B cell (primary cell): ENCODE data around the gene CCDC187. TPM values are rescaled to one million over a fixed set of nuclear protein-coding genes. Genes with fewer than 3 reads are reported as not detected.
A peak's percentile ranks its signal among the peaks of the same experiment; 100 is the strongest.
"Not testable (repeated sequence)": the region's sequence is repeated elsewhere in the genome, so short reads cannot be mapped to it uniquely, and the experiment has no call there.

Experiments used
- ATAC-seq: fragments of 200-7000 bp; cut with Tn5 transposase; one replicate; pipeline ENCODE4 v1.10.0; 2021; ENCODE audit warnings: low read depth, mild to moderate bottlenecking, moderate number of reproducible peaks, moderate library complexity
- CTCF ChIA-PET: fragments of 350-600 bp; sonication (Branson Sonifier 250); formaldehyde crosslinking; loops from one replicate; lab custom pipeline; 2021; ENCODE audit warnings: antibody characterized with exemption, inconsistent platforms; lab: Charles Lee
- POLR2A ChIA-PET: fragments of 350-600 bp; sonication (Branson Sonifier 250); formaldehyde crosslinking; loops from one replicate; lab custom pipeline; 2021; ENCODE audit warnings: antibody characterized with exemption; lab: Charles Lee
- DNase-seq: peaks from one replicate; pipeline ENCODE4 v3.0.0; 2013
- H2AFZ ChIP-seq: 2 replicates; pipeline ENCODE4 v1.6.1; 2012; ENCODE audit warnings: mild to moderate bottlenecking, low read depth, low read length; ENCODE audit not compliant: insufficient read depth, poor library complexity, severe bottlenecking
- H3K27ac ChIP-seq, 2 donors: 1 replicate in 1 of 2; 2 replicates in 1 of 2; pipeline ENCODE4 v1.5.1; 2012 to 2013; ENCODE audit warnings: low read length in 2 of 2, mild to moderate bottlenecking in 2 of 2, moderate library complexity in 1 of 2
- H3K27me3 ChIP-seq, 4 experiments: fragments of 200-600 bp in 1 of 4; sonication (generic) in 1 of 4; replicated peaks in 1 of 4; 1 replicate in 2 of 4; 2 replicates in 2 of 4; pipeline versions ENCODE4 v1.6.1 to v1.7.0; 2013 to 2016; ENCODE audit warnings: low read length in 3 of 4, mild to moderate bottlenecking in 2 of 4, mixed read lengths in 1 of 4, moderate library complexity in 1 of 4; ENCODE audit not compliant: insufficient read depth in 4 of 4, control insufficient read depth in 3 of 4; ENCODE audit errors: control extremely low read depth in 1 of 4
- H3K36me3 ChIP-seq, 2 experiments: replicated peaks in 1 of 2; 1 replicate in 1 of 2; 2 replicates in 1 of 2; pipeline versions ENCODE4 v1.6.1 to v1.7.1; 2013; ENCODE audit warnings: low read length in 1 of 2; ENCODE audit not compliant: insufficient read depth in 2 of 2, control insufficient read depth in 1 of 2; ENCODE audit errors: control extremely low read depth in 1 of 2, extremely low read depth in 1 of 2
- H3K4me1 ChIP-seq, 2 donors: fragments of 200-600 bp in 1 of 2; sonication (generic) in 1 of 2; 1 replicate in 1 of 2; 2 replicates in 1 of 2; pipeline versions ENCODE4 v1.5.1 to v1.6.1; 2013 to 2017; ENCODE audit warnings: low read length in 2 of 2; ENCODE audit not compliant: control insufficient read depth in 2 of 2, insufficient read depth in 2 of 2
- H3K4me2 ChIP-seq: replicated peaks from 2 replicates; pipeline ENCODE3; 2012; ENCODE audit warnings: mild to moderate bottlenecking, low read depth, low read length; ENCODE audit not compliant: poor library complexity, severe bottlenecking
- H3K4me3 ChIP-seq, 5 experiments: fragments of 200-600 bp in 1 of 5; sonication (generic) in 1 of 5; 1 replicate in 3 of 5; 2 replicates in 2 of 5; pipeline versions ENCODE4 v1.5.1 to v1.7.0; 2011 to 2016; ENCODE audit warnings: low read length in 4 of 5, mild to moderate bottlenecking in 4 of 5, low read depth in 2 of 5, control low read depth in 1 of 5, moderate library complexity in 1 of 5; ENCODE audit not compliant: insufficient read depth in 1 of 5; ENCODE audit errors: control extremely low read depth in 1 of 5, extremely low read depth in 1 of 5
- H3K79me2 ChIP-seq: fragments of 200-600 bp; sonication (generic); one replicate; pipeline ENCODE4 v1.6.0; 2016; ENCODE audit warnings: low read length; ENCODE audit not compliant: control insufficient read depth, insufficient read depth
- H3K9ac ChIP-seq: fragments of 200-600 bp; sonication (generic); 2 replicates; pipeline ENCODE4 v1.6.1; 2017; ENCODE audit warnings: mild to moderate bottlenecking, low read length, moderate library complexity
- H3K9me3 ChIP-seq, 3 donors: one replicate each; pipeline versions ENCODE4 v1.6.1 to v1.7.1; 2013; ENCODE audit warnings: low read length in 2 of 3; ENCODE audit not compliant: control insufficient read depth in 2 of 3, insufficient read depth in 1 of 3; ENCODE audit errors: control extremely low read depth in 1 of 3
- H4K20me1 ChIP-seq: 2 replicates; pipeline ENCODE4 v1.6.0; 2012; ENCODE audit warnings: mild to moderate bottlenecking, low read length; ENCODE audit not compliant: insufficient read depth, control insufficient read depth, poor library complexity, severe bottlenecking
- H3K27ac Mint-ChIP-seq: one replicate; pipeline ENCODE4 v1.8.0; 2021; ENCODE audit warnings: mixed read lengths
- H3K27me3 Mint-ChIP-seq: one replicate; pipeline ENCODE4 v1.8.0; 2021; ENCODE audit warnings: mixed read lengths
- H3K4me1 Mint-ChIP-seq: one replicate; pipeline ENCODE4 v1.8.0; 2021; ENCODE audit warnings: mixed read lengths
- H3K4me3 Mint-ChIP-seq: one replicate; pipeline ENCODE4 v1.8.0; 2021; ENCODE audit warnings: mixed read lengths
- H3K9me3 Mint-ChIP-seq: one replicate; pipeline ENCODE4 v1.8.0; 2022; ENCODE audit warnings: mixed read lengths; ENCODE audit not compliant: insufficient read depth
- CTCF ChIP-seq: fragments of 200-600 bp; IDR thresholded peaks from one replicate; pipeline ENCODE4 v1.8.0; 2022; ENCODE audit warnings: antibody characterized with exemption, mild to moderate bottlenecking
- EZH2 ChIP-seq: IDR thresholded peaks from 2 replicates; pipeline ENCODE4 v1.6.1; 2012; ENCODE audit warnings: borderline replicate concordance, low read depth, mild to moderate bottlenecking, moderate library complexity, low read length; ENCODE audit not compliant: insufficient read depth, poor library complexity, severe bottlenecking
- WGBS: methylation state at CpG from one replicate; pipeline ENCODE4 v1.1.5; 2013; ENCODE audit warnings: missing lambda C conversion rate; ENCODE audit not compliant: insufficient coverage; 5-methylcytosine and 5-hydroxymethylcytosine counted together
- intact Hi-C: fragments of 100-400 bp; cut with micrococcal nuclease; formaldehyde crosslinking; loops from one replicate; pipeline ENCODE4 v1.10.0; 2022
- polyA plus RNA-seq: library from polyadenylated mRNA; depleted of rRNA; stranded (reverse); fragments of >200 nt; gene quantifications from 2 replicates; pipeline ENCODE4 v1.2.3, GENCODE V29; 2012
- total RNA-seq, 2 donors: library from RNA; stranded (reverse); fragments of 120-200 nt in 1 of 2; gene quantifications; 1 replicate in 1 of 2; 2 replicates in 1 of 2; pipeline versions ENCODE4 v1.2.3 to v1.2.4, GENCODE V29; 2013 to 2022

CCDC187 gene
- total and polyA plus RNA-seq, 2 donors (not counting 1 experiment from before 2014, with no cell fraction given), result 1.5 to 7.6 TPM

GRCh38 chr9:136237486-136238341 is 66.2 kb downstream of the CCDC187 start:
- TF ChIP-seq EZH2 (no peak), CTCF (no peak)
- 72% methylated on average over 31 of the region's 32 CpGs for WGBS
- ChIA-PET CTCF (interaction anchor here (1.0 to 8.5 kb wide), 2 partner anchors 7 to 12 kb away, joined by 3 to 102 read pairs; no protein-coding TSS in a partner anchor), POLR2A (interaction anchor here (3.6 kb wide), 1 partner anchor 12 kb away, joined by 53 read pairs; no protein-coding TSS in a partner anchor)
- no peaks in the 10 kb centered on the region for H3K9me3 Mint-ChIP-seq
- peak overlapping the region; percentile 90 for H3K27ac Mint-ChIP-seq
- Histone ChIP-seq H3K9me3 (no peaks in the 10 kb centered on the region), H3K36me3 (peaks cover 2 to 55% of the 10 kb centered on the region in 2 experiments), H2AFZ (no peak overlapping the region), H3K4me2 (peak overlapping the region; percentile 86), H3K9ac (no peak overlapping the region), H3K4me3 (peak overlapping the region in 3 of 5 experiments; percentile 6 to 40 (median 29)), H3K79me2 (peaks cover 100% of the 10 kb centered on the region), H3K27ac (no peak overlapping the region), H4K20me1 (peaks cover 95% of the 10 kb centered on the region), H3K27me3 (no peaks in the 10 kb centered on the region), H3K4me1 (peaks cover 64 to 90% of the 10 kb centered on the region in 2 donors)
- no peak for DNase-seq
- peaks cover 89% of the 10 kb centered on the region for H3K4me1 Mint-ChIP-seq
- H3K4me3 Mint-ChIP-seq, result peak overlapping the region; percentile 94
- intact Hi-C loops, result loop anchor here (5.0 kb wide), 1 partner anchor 45 kb away; no protein-coding TSS in a partner anchor
- H3K27me3 Mint-ChIP-seq, result no peaks in the 10 kb centered on the region
- peak; percentile 48 for ATAC-seq

- H3K36me3 ChIP-seq, result peaks cover 2 to 59% of the 10 kb centered on the region in 2 experiments
- ChIA-PET CTCF (interaction anchor here (8.5 kb wide), 1 partner anchor 11 kb away, joined by 102 read pairs; no protein-coding TSS in a partner anchor), POLR2A (interaction anchor here (2.9 to 3.6 kb wide), 2 partner anchors 11 kb away, joined by 18 to 53 read pairs; no protein-coding TSS in a partner anchor)
- peaks cover 100% of the 10 kb centered on the region for H3K79me2 ChIP-seq
- peaks cover 97% of the 10 kb centered on the region for H4K20me1 ChIP-seq
- H2AFZ ChIP-seq, H3K9ac ChIP-seq, H3K4me3 ChIP-seq, H3K27me3 Mint-ChIP-seq, H3K27ac ChIP-seq, H3K4me2 ChIP-seq, H3K9me3 ChIP-seq, H3K27me3 ChIP-seq, H3K27ac Mint-ChIP-seq, DNase-seq, H3K9me3 Mint-ChIP-seq, ATAC-seq, H3K4me3 Mint-ChIP-seq: not testable (repeated sequence)
- intact Hi-C loops, result loop anchor here (5.0 kb wide), 1 partner anchor 44 kb away; no protein-coding TSS in a partner anchor
- peaks cover 88% of the 10 kb centered on the region for H3K4me1 Mint-ChIP-seq
- H3K4me1 ChIP-seq, result peaks cover 63 to 90% of the 10 kb centered on the region in 2 donors
- WGBS, result 97% methylated on average over 42 of the region's 43 CpGs
Measured at GRCh38 chr9:136236471-136237410, 67.2 kb downstream of the CCDC187 start.
